GM19438 (cell line): ENCODE results near the gene CYTH1.
"Not testable (repeated sequence)": the region's sequence is repeated elsewhere in the genome, so short reads cannot be mapped to it uniquely, and the experiment has no call there.

Experiments
- ATAC-seq: cut with Tn5 transposase; IDR thresholded peaks from one replicate; pipeline ENCODE4 v1.9.1; 2021; ENCODE audit warnings: low read depth; ENCODE audit not compliant: unreplicated experiment

The CYTH1 gene

GRCh38 chr17:78675316-78675616 is 106.8 kb downstream of the CYTH1 start:
- ATAC-seq: no peak

GRCh38 chr17:78674595-78675315 is 107.3 kb downstream of the CYTH1 start:
- ATAC-seq: no peak

GRCh38 chr17:78674156-78674555 is 107.9 kb downstream of the CYTH1 start:
- no peak for ATAC-seq

GRCh38 chr17:78673395-78673794 is 108.7 kb downstream of the CYTH1 start:
- ATAC-seq: no peak

GRCh38 chr17:78672871-78673371 is 109.2 kb downstream of the CYTH1 start:
- no peak for ATAC-seq

GRCh38 chr17:78672005-78672404 is 110.1 kb downstream of the CYTH1 start:
- ATAC-seq: no peak

- ATAC-seq: not testable (repeated sequence)
Observed at GRCh38 chr17:78671726-78672001, 110.4 kb downstream of the CYTH1 start.

GRCh38 chr17:78670850-78671725 is 111.0 kb downstream of the CYTH1 start:
- ATAC-seq: no peak

- no peak for ATAC-seq
Observed at GRCh38 chr17:78669975-78670518, 112.0 kb downstream of the CYTH1 start.

- ATAC-seq: no peak
Observed at GRCh38 chr17:78669256-78669974, 112.7 kb downstream of the CYTH1 start.

- no peak for ATAC-seq
Observed at GRCh38 chr17:78668847-78669246, 113.2 kb downstream of the CYTH1 start.

GRCh38 chr17:78667741-78668640 is 114.1 kb downstream of the CYTH1 start:
- no peak for ATAC-seq

- no peak for ATAC-seq
Observed at GRCh38 chr17:78667091-78667490, 115.0 kb downstream of the CYTH1 start.

GRCh38 chr17:78665952-78666920 is 115.8 kb downstream of the CYTH1 start:
- no peak for ATAC-seq

- ATAC-seq: no peak
Observed at GRCh38 chr17:78665387-78665951, 116.6 kb downstream of the CYTH1 start.

- no peak for ATAC-seq
Observed at GRCh38 chr17:78664476-78665386, 117.3 kb downstream of the CYTH1 start.

- no peak for ATAC-seq
Observed at GRCh38 chr17:78661093-78661770, 120.8 kb downstream of the CYTH1 start.
